GM21447 (cell line): Measurements from ENCODE around the gene ASXL2.
A peak's percentile ranks its signal among the peaks of the same experiment; 100 is the strongest.
"Not testable (repeated sequence)": the region's sequence is repeated elsewhere in the genome, so short reads cannot be mapped to it uniquely, and the experiment has no call there.

Experiments
- ATAC-seq: cut with Tn5 transposase; IDR thresholded peaks from one replicate; pipeline ENCODE4 v1.9.1; 2021; ENCODE audit not compliant: unreplicated experiment

Gene ASXL2

GRCh38 chr2:25838152-25838756 lies 40.0 kb downstream of the ASXL2 start:
- no peak for ATAC-seq

GRCh38 chr2:25835906-25836305 lies 42.4 kb downstream of the ASXL2 start:
- ATAC-seq = no peak

- no peak for ATAC-seq
These were observed 44.7 kb downstream of the ASXL2 start for GRCh38 chr2:25833566-25833965.

GRCh38 chr2:25832897-25833296 lies 45.4 kb downstream of the ASXL2 start:
- ATAC-seq = no peak

- ATAC-seq = no peak
These were observed 46.4 kb downstream of the ASXL2 start for GRCh38 chr2:25831746-25832449.

GRCh38 chr2:25829828-25830227 lies 48.5 kb downstream of the ASXL2 start:
- no peak for ATAC-seq

GRCh38 chr2:25829377-25829704 lies 48.9 kb downstream of the ASXL2 start:
- no peak for ATAC-seq

GRCh38 chr2:25828532-25829376 lies 49.5 kb downstream of the ASXL2 start:
- not testable (repeated sequence) for ATAC-seq

GRCh38 chr2:25825238-25825637 lies 53.0 kb downstream of the ASXL2 start:
- no peak for ATAC-seq

- no peak for ATAC-seq
These were observed 53.6 kb downstream of the ASXL2 start for GRCh38 chr2:25824718-25825117.

- ATAC-seq = no peak
These were observed 54.1 kb downstream of the ASXL2 start for GRCh38 chr2:25824216-25824615.

- ATAC-seq = no peak
These were observed 55.8 kb downstream of the ASXL2 start for GRCh38 chr2:25822190-25823117.

GRCh38 chr2:25821225-25822056 lies 56.8 kb downstream of the ASXL2 start:
- ATAC-seq = no peak

GRCh38 chr2:25819597-25820039 lies 58.7 kb downstream of the ASXL2 start:
- ATAC-seq = no peak

- peak; percentile 83 for ATAC-seq
These were observed 60.7 kb downstream of the ASXL2 start for GRCh38 chr2:25817630-25818029.

- ATAC-seq = no peak
These were observed 61.3 kb downstream of the ASXL2 start for GRCh38 chr2:25817006-25817405.

- ATAC-seq = no peak
These were observed 62.0 kb downstream of the ASXL2 start for GRCh38 chr2:25816249-25816648.

- no peak for ATAC-seq
These were observed 63.6 kb downstream of the ASXL2 start for GRCh38 chr2:25814681-25815080.

GRCh38 chr2:25810428-25810827 lies 67.9 kb downstream of the ASXL2 start:
- ATAC-seq = no peak

GRCh38 chr2:25809646-25810045 lies 68.6 kb downstream of the ASXL2 start:
- ATAC-seq = no peak
